CD14-positive monocyte (primary cell): ENCODE results near the gene ASCC1. TPM values are rescaled to one million over a fixed set of nuclear protein-coding genes. Genes with fewer than 3 reads are reported as not detected.

ENCODE experiments used
- DNase-seq, 3 donors: peaks; one replicate each; pipeline ENCODE4 v3.0.0-alpha.2; 2011 to 2022
- H2AFZ ChIP-seq: 2 replicates; pipeline ENCODE4 v1.6.0; 2012; ENCODE audit warnings: mild to moderate bottlenecking, low read depth, low read length, inconsistent platforms; ENCODE audit not compliant: insufficient read depth, poor library complexity, severe bottlenecking
- H3K27ac ChIP-seq, 2 donors: 1 replicate in 1 of 2; 2 replicates in 1 of 2; pipeline ENCODE4 v1.5.1; 2012 to 2013; ENCODE audit warnings: low read length in 2 of 2, control low read depth in 1 of 2, inconsistent platforms in 1 of 2, low read depth in 1 of 2, mild to moderate bottlenecking in 1 of 2
- H3K27me3 ChIP-seq, 2 donors: one replicate each; pipeline versions ENCODE4 v1.6.0 to v1.6.1; 2011 to 2013; ENCODE audit warnings: low read length in 2 of 2; ENCODE audit not compliant: control insufficient read depth in 2 of 2, insufficient read depth in 2 of 2
- H3K36me3 ChIP-seq, 2 donors: replicated peaks in 1 of 2; 1 replicate in 1 of 2; 2 replicates in 1 of 2; pipeline versions ENCODE4 v1.5.1 to v1.6.1; 2012 to 2013; ENCODE audit warnings: low read length in 2 of 2, control low read depth in 1 of 2, inconsistent platforms in 1 of 2, mild to moderate bottlenecking in 1 of 2; ENCODE audit not compliant: insufficient read depth in 2 of 2, control insufficient read depth in 1 of 2
- H3K4me1 ChIP-seq, 2 donors: 1 replicate in 1 of 2; 2 replicates in 1 of 2; pipeline versions ENCODE4 v1.5.1 to v1.6.1; 2012 to 2013; ENCODE audit warnings: low read length in 2 of 2, control low read depth in 1 of 2, inconsistent platforms in 1 of 2, mild to moderate bottlenecking in 1 of 2, moderate library complexity in 1 of 2; ENCODE audit not compliant: insufficient read depth in 2 of 2, control insufficient read depth in 1 of 2
- H3K4me2 ChIP-seq: replicated peaks from 2 replicates; pipeline ENCODE3; 2012; ENCODE audit warnings: low read length, moderate library complexity, mild to moderate bottlenecking; ENCODE audit not compliant: poor library complexity, severe bottlenecking; ENCODE audit errors: extremely low read depth
- H3K4me3 ChIP-seq, 3 experiments: fragments of 200-600 bp in 1 of 3; sonication (generic) in 1 of 3; replicated peaks in 1 of 3; 1 replicate in 2 of 3; 2 replicates in 1 of 3; pipeline ENCODE4 v1.5.1; 2011 to 2013; ENCODE audit warnings: low read length in 3 of 3, mild to moderate bottlenecking in 3 of 3, control low read depth in 2 of 3, low read depth in 2 of 3, inconsistent platforms in 1 of 3, moderate library complexity in 1 of 3
- H3K79me2 ChIP-seq: 2 replicates; pipeline ENCODE4 v1.6.0; 2012; ENCODE audit warnings: mild to moderate bottlenecking, control low read depth, inconsistent platforms, low read length, moderate library complexity; ENCODE audit not compliant: insufficient read depth
- H3K9ac ChIP-seq: 2 replicates; pipeline ENCODE4 v1.6.0; 2017; ENCODE audit warnings: low read length, mild to moderate bottlenecking; ENCODE audit not compliant: insufficient read depth, poor library complexity, severe bottlenecking
- H3K9me3 ChIP-seq, 2 donors: replicated peaks in 1 of 2; 1 replicate in 1 of 2; 2 replicates in 1 of 2; pipeline versions ENCODE4 v1.5.1 to v1.6.1; 2012 to 2013; ENCODE audit warnings: low read length in 2 of 2, control low read depth in 1 of 2; ENCODE audit not compliant: control insufficient read depth in 1 of 2, insufficient read depth in 1 of 2
- H4K20me1 ChIP-seq: 2 replicates; pipeline ENCODE4 v1.6.0; 2012; ENCODE audit warnings: mild to moderate bottlenecking, low read length, control low read depth, moderate library complexity; ENCODE audit not compliant: insufficient read depth
- H3K27ac Mint-ChIP-seq, 7 donors: one replicate each; pipeline ENCODE4 v1.8.0; 2020; ENCODE audit warnings: mild to moderate bottlenecking in 7 of 7, mixed read lengths in 7 of 7, moderate library complexity in 6 of 7, inconsistent platforms in 2 of 7
- H3K27me3 Mint-ChIP-seq, 3 donors: one replicate each; pipeline ENCODE4 v1.8.0; 2021 to 2022; ENCODE audit warnings: low read depth in 3 of 3, mild to moderate bottlenecking in 3 of 3, mixed read lengths in 3 of 3, moderate library complexity in 3 of 3, inconsistent platforms in 1 of 3
- H3K36me3 Mint-ChIP-seq, 2 donors: one replicate each; pipeline ENCODE4 v1.8.0; 2020; ENCODE audit warnings: mixed read lengths in 2 of 2, inconsistent platforms in 1 of 2, mild to moderate bottlenecking in 1 of 2
- H3K4me1 Mint-ChIP-seq: one replicate; pipeline ENCODE4 v1.8.0; 2020; ENCODE audit warnings: mild to moderate bottlenecking, mixed read lengths
- H3K4me3 Mint-ChIP-seq, 2 donors: one replicate each; pipeline ENCODE4 v1.8.0; 2020; ENCODE audit warnings: mild to moderate bottlenecking in 2 of 2, mixed read lengths in 2 of 2, moderate library complexity in 1 of 2
- H3K9me3 Mint-ChIP-seq, 7 donors: one replicate each; pipeline ENCODE4 v1.8.0; 2020 to 2022; ENCODE audit warnings: mixed read lengths in 7 of 7, mild to moderate bottlenecking in 6 of 7, moderate library complexity in 6 of 7, inconsistent platforms in 2 of 7
- CTCF ChIP-seq: fragments of 200-600 bp; IDR thresholded peaks from one replicate; pipeline ENCODE4 v1.8.0; 2022; ENCODE audit warnings: antibody characterized with exemption, mild to moderate bottlenecking
- WGBS: methylation state at CpG from one replicate; pipeline ENCODE4 v1.1.5; 2013; ENCODE audit warnings: missing lambda C conversion rate; ENCODE audit not compliant: insufficient coverage; 5-methylcytosine and 5-hydroxymethylcytosine counted together
- intact Hi-C, 2 donors: fragments of 100-400 bp; cut with micrococcal nuclease; formaldehyde crosslinking; loops; one replicate each; pipeline versions ENCODE4 v1.15.0 to v1.15.1; 2023
- polyA plus RNA-seq, 3 donors: library from polyadenylated mRNA; depleted of rRNA in 1 of 3; unstranded in 2 of 3; stranded (reverse) in 1 of 3; fragments of 300-500 nt in 2 of 3; fragments of >200 nt in 1 of 3; fragmentation: Illumina TruSeq in 2 of 3; gene quantifications; 1 replicate in 2 of 3; 2 replicates in 1 of 3; pipeline ENCODE4 v1.2.3, GENCODE V29; 2012 to 2021

The ASCC1 gene
- polyA plus RNA-seq, 3 donors, result 8.2 to 20.9 (median 17.9) TPM

DNA sequence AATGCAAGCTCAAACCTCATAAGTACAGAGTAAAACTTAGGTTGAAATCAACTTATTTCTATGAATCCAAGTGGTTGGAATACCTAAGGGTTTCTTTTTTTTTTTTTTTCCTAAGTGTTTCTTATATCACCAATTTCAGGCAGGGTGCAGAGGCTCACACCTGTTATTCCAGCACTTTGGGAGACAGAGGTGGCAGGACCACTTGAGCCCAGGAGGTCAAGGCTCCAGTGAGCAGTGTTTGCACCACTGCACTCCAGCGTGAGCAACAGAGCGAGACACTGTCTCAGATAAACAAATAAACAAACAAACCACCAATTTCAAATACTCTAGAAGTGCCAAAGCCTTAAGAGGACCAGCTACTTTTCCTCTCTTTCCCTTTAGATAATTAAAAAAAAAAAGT lies 88.5 kb downstream of the ASCC1 start:
- H3K27me3 ChIP-seq, result no peaks in the 10 kb centered on the region
- no peak for DNase-seq
- H3K4me3 ChIP-seq, result no peak overlapping the region
- no peak overlapping the region for H3K9ac ChIP-seq
- no peaks in the 10 kb centered on the region for H3K9me3 ChIP-seq
- peaks cover 0 to 2% (median 1%) of the 10 kb centered on the region in 3 donors for H3K27me3 Mint-ChIP-seq
- intact Hi-C loops, result loop anchor here in 1 of 2 donors (10.0 kb wide), 1 partner anchor 97 kb away; no protein-coding TSS in a partner anchor
- peaks cover 0 to 2% (median 0%) of the 10 kb centered on the region in 7 donors for H3K9me3 Mint-ChIP-seq
- no peaks in the 10 kb centered on the region for H3K79me2 ChIP-seq
- H3K4me1 ChIP-seq, result peaks cover 0 to 3% of the 10 kb centered on the region in 2 donors
- H3K36me3 ChIP-seq, result peaks cover 5 to 16% of the 10 kb centered on the region in 2 donors
- H3K4me3 Mint-ChIP-seq, result no peak overlapping the region
- TF ChIP-seq CTCF, result no peak
- no peak overlapping the region for H3K4me2 ChIP-seq
- no CpG with 5 or more reads among the region's 2 CpGs for WGBS
- peaks cover 31 to 41% of the 10 kb centered on the region in 2 donors for H3K36me3 Mint-ChIP-seq
- no peak overlapping the region for H2AFZ ChIP-seq
- H3K27ac ChIP-seq, result no peak overlapping the region
- H3K27ac Mint-ChIP-seq, result no peak overlapping the region
- peaks cover 8% of the 10 kb centered on the region for H3K4me1 Mint-ChIP-seq
- no peaks in the 10 kb centered on the region for H4K20me1 ChIP-seq

DNA sequence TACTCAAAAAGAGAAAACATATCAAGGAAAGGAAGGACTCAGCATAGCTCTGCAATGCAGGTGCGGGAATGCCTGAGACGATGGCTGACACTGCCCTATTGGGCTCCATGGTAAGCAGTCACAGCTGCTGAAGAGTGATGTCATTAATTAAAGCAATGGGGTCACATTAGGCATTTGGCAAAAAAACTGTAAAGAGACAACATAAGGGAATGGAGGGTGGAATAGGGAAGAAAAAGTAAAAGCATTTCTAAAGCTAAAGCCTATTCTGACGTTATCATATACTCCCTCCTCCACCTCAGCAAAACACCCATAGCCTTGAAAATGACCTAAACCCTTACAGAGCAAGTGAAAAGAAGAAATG lies 89.2 kb downstream of the ASCC1 start:
- no peak overlapping the region for H3K27ac Mint-ChIP-seq
- H3K4me2 ChIP-seq, result no peak overlapping the region

More for the DNA sequence above, 89.2 kb downstream of the ASCC1 start:
- Histone ChIP-seq H2AFZ (no peak overlapping the region), H3K27me3 (no peaks in the 10 kb centered on the region), H4K20me1 (no peaks in the 10 kb centered on the region), H3K79me2 (no peaks in the 10 kb centered on the region), H3K4me1 (peaks cover 0 to 3% of the 10 kb centered on the region in 2 donors), H3K4me3 (no peak overlapping the region), H3K36me3 (peaks cover 5 to 16% of the 10 kb centered on the region in 2 donors), H3K9ac (no peak overlapping the region), H3K27ac (no peak overlapping the region), H3K9me3 (no peaks in the 10 kb centered on the region)
- Mint-ChIP-seq H3K36me3 (peaks cover 35 to 38% of the 10 kb centered on the region in 2 donors), H3K27me3 (peaks cover 0 to under 1% (median 0%) of the 10 kb centered on the region in 3 donors), H3K9me3 (no peaks in the 10 kb centered on the region), H3K4me1 (peaks cover 5% of the 10 kb centered on the region), H3K4me3 (no peak overlapping the region)
- 89% methylated on average over 2 of the region's 3 CpGs for WGBS
- intact Hi-C loops, result loop anchor here in 1 of 2 donors (10.0 kb wide), 1 partner anchor 98 kb away; no protein-coding TSS in a partner anchor
- no peak for TF ChIP-seq CTCF
- no peak for DNase-seq
